ENCODE data around the gene EIF2AK2.
"Not testable (repeated sequence)": the region's sequence is repeated elsewhere in the genome, so short reads cannot be mapped to it uniquely, and the experiment has no call there.

- not testable (repeated sequence) for TF ChIP-seq CTCF (IDR thresholded peaks at IDR 0.05; ENCODE audit: low read length); EZH2 (optimal IDR thresholded peaks at IDR 0.05; ENCODE audit: low read depth, low read length); EZH2phosphoT487 (IDR thresholded peaks at IDR 0.05; ENCODE audit: low read length)
Observed at GRCh38 chr2:37195862-37196319, 39.1 kb upstream of the EIF2AK2 start.

Measured in MM.1S (cell line).